ENCODE data around the gene COL3A1.

GRCh38 chr2:188984680-188985079 lies 10.5 kb downstream of the COL3A1 start:
- TF ChIP-seq EZH2phosphoT487 (IDR thresholded peaks at IDR 0.05; ENCODE audit: low read depth, severe bottlenecking, unreplicated experiment): no peak
- TF ChIP-seq, protein P1, sequence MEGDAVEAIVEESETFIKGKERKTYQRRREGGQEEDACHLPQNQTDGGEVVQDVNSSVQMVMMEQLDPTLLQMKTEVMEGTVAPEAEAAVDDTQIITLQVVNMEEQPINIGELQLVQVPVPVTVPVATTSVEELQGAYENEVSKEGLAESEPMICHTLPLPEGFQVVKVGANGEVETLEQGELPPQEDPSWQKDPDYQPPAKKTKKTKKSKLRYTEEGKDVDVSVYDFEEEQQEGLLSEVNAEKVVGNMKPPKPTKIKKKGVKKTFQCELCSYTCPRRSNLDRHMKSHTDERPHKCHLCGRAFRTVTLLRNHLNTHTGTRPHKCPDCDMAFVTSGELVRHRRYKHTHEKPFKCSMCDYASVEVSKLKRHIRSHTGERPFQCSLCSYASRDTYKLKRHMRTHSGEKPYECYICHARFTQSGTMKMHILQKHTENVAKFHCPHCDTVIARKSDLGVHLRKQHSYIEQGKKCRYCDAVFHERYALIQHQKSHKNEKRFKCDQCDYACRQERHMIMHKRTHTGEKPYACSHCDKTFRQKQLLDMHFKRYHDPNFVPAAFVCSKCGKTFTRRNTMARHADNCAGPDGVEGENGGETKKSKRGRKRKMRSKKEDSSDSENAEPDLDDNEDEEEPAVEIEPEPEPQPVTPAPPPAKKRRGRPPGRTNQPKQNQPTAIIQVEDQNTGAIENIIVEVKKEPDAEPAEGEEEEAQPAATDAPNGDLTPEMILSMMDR (IDR thresholded peaks at IDR 0.05; ENCODE audit: poor library complexity): no peak

Data from hepatocyte (in vitro differentiated cells).